Karpas-422 (cell line): ENCODE results near the gene MRPL4. TPM values are rescaled to one million over a fixed set of nuclear protein-coding genes. Genes with fewer than 3 reads are reported as not detected.

ENCODE experiments used
- DNase-seq: peaks from one replicate; pipeline ENCODE4 v3.0.0-alpha.2; 2015
- H2AFZ ChIP-seq: fragments of 200-600 bp; sonication (generic); 2 replicates; pipeline ENCODE4 v1.6.1; 2014; ENCODE audit warnings: antibody characterized with exemption, low read length, mixed read lengths
- H3K27ac ChIP-seq: fragments of 200-600 bp; sonication (generic); 2 replicates; pipeline ENCODE4 v1.5.1; 2014; ENCODE audit warnings: mild to moderate bottlenecking, low read length, moderate library complexity
- H3K27me3 ChIP-seq: fragments of 200-600 bp; sonication (generic); 2 replicates; pipeline ENCODE4 v1.6.1; 2014; ENCODE audit warnings: low read length, mixed read lengths
- H3K36me3 ChIP-seq: fragments of 200-600 bp; sonication (generic); 2 replicates; pipeline ENCODE4 v1.6.1; 2014; ENCODE audit warnings: low read length, mixed read lengths; ENCODE audit not compliant: insufficient read depth
- H3K4me1 ChIP-seq: fragments of 200-600 bp; sonication (generic); 2 replicates; pipeline ENCODE4 v1.6.1; 2014; ENCODE audit warnings: mild to moderate bottlenecking, low read length, mixed read lengths
- H3K4me2 ChIP-seq: fragments of 200-600 bp; sonication (generic); 2 replicates; pipeline ENCODE4 v1.6.1; 2014; ENCODE audit warnings: low read length, low read depth, mild to moderate bottlenecking; ENCODE audit not compliant: poor library complexity, severe bottlenecking
- H3K4me3 ChIP-seq: fragments of 200-600 bp; sonication (generic); 2 replicates; pipeline ENCODE4 v1.5.1; 2014; ENCODE audit warnings: mild to moderate bottlenecking, antibody characterized with exemption, low read length, mixed read lengths
- H3K79me2 ChIP-seq: fragments of 200-600 bp; sonication (generic); 2 replicates; pipeline ENCODE4 v1.6.1; 2014; ENCODE audit warnings: mild to moderate bottlenecking, low read length, mixed read lengths
- H3K9ac ChIP-seq: fragments of 200-600 bp; sonication (generic); 2 replicates; pipeline ENCODE4 v1.6.0; 2014; ENCODE audit warnings: low read length
- H3K9me2 ChIP-seq: fragments of 200-600 bp; sonication (generic), shearing (Covaris generic); replicated peaks from 2 replicates; pipeline ENCODE4 v1.6.0; 2014; ENCODE audit warnings: mild to moderate bottlenecking, low read length, moderate library complexity; ENCODE audit not compliant: insufficient read depth
- H3K9me3 ChIP-seq: fragments of 300-700, 200-600 bp; sonication (generic); 2 replicates; pipeline ENCODE4 v1.6.1; 2014; ENCODE audit warnings: low read length, mixed read lengths
- H4K20me1 ChIP-seq: fragments of 200-600 bp; sonication (generic); 2 replicates; pipeline ENCODE4 v1.6.1; 2014; ENCODE audit warnings: mild to moderate bottlenecking, antibody characterized with exemption, low read length, low read depth; ENCODE audit not compliant: insufficient read depth
- total RNA-seq: library from RNA; depleted of rRNA; stranded (reverse); fragments of >200 nt; shearing (Covaris generic); gene quantifications from 2 replicates; pipeline ENCODE4 v1.2.3, GENCODE V29; 2014; ENCODE audit warnings: low replicate concordance

MRPL4 gene
- total RNA-seq, 1 experiment from 2014 or later = 78.6 TPM

DNA sequence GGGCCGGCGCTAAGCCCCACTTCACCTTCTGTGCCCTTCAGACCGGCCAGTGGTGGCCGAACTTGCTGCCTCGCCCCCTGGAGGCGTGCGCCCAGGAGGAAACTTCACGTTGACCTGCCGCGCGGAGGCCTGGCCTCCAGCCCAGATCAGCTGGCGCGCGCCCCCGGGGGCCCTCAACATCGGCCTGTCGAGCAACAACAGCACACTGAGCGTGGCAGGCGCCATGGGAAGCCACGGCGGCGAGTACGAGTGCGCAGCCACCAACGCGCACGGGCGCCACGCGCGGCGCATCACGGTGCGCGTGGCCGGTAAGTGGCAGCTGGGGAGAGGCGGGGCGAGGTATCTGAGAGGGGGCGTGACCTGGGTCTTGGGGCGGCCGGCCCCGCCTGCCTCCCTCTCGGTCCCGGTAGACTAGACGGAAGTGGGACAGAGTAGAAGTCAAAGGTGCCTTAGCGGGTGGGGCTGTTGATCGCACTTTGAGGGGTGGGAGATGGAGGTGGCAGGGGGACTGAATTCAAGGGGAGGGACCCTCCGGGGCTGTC is 43.4 kb downstream of the MRPL4 start:
- H4K20me1 ChIP-seq = no peaks in the 10 kb centered on the region
- no peaks in the 10 kb centered on the region for H3K27me3 ChIP-seq
- H3K27ac ChIP-seq = no peak overlapping the region
- H3K79me2 ChIP-seq = no peaks in the 10 kb centered on the region
- H3K4me1 ChIP-seq = peaks cover 11% of the 10 kb centered on the region
- peak overlapping the region; percentile 44 for H3K4me2 ChIP-seq
- DNase-seq = peak; percentile 72
- H3K36me3 ChIP-seq = no peaks in the 10 kb centered on the region
- no peaks in the 10 kb centered on the region for H3K9me3 ChIP-seq
- H3K4me3 ChIP-seq = peak overlapping the region; percentile 43; the same call in 1 of the 2 replicates
- peak overlapping the region; percentile 58 for H2AFZ ChIP-seq
- peak overlapping the region; percentile 43; the same call in 1 of the 2 replicates for H3K9ac ChIP-seq
- no peaks in the 10 kb centered on the region for H3K9me2 ChIP-seq

DNA sequence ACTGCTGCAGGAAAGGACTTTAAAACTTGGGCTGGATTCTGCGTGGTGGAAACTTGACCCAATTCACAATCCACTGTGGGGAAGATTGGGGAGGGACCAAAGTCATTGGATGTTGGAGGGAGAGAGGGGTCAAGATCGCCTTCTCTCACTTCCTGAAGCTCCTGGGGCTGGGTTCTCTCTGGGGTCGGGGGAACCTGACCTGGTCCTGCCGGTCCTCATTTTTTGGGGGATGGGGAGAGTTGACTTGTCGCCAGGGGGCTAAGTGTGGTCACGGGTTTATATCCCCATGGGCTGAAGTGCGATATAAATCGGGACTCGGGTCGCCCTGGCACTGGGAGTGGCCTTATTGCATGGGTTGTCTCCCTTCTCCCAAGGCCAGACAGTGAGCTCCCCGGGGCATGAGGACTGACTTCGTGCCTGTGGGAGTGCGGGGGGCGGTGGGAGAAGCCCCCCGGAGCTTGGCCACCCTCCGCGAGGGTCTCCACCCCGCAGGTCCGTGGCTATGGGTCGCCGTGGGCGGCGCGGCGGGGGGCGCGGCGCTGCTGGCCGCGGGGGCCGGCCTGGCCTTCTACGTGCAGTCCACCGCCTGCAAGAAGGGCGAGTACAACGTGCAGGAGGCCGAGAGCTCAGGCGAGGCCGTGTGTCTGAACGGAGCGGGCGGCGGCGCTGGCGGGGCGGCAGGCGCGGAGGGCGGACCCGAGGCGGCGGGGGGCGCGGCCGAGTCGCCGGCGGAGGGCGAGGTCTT is 44.0 kb downstream of the MRPL4 start:
- H3K4me3 ChIP-seq = peak overlapping the region; percentile 43; the same call in 1 of the 2 replicates
- DNase-seq = no peak
- H3K4me1 ChIP-seq = peaks cover 8% of the 10 kb centered on the region
- no peaks in the 10 kb centered on the region for H4K20me1 ChIP-seq
- no peaks in the 10 kb centered on the region for H3K9me2 ChIP-seq
- peak overlapping the region; percentile 43; the same call in 1 of the 2 replicates for H3K9ac ChIP-seq
- H3K27ac ChIP-seq = no peak overlapping the region
- peak overlapping the region; percentile 58 for H2AFZ ChIP-seq
- no peaks in the 10 kb centered on the region for H3K36me3 ChIP-seq
- no peaks in the 10 kb centered on the region for H3K79me2 ChIP-seq
- H3K9me3 ChIP-seq = no peaks in the 10 kb centered on the region
- H3K4me2 ChIP-seq = peak overlapping the region; percentile 44
- no peaks in the 10 kb centered on the region for H3K27me3 ChIP-seq

DNA sequence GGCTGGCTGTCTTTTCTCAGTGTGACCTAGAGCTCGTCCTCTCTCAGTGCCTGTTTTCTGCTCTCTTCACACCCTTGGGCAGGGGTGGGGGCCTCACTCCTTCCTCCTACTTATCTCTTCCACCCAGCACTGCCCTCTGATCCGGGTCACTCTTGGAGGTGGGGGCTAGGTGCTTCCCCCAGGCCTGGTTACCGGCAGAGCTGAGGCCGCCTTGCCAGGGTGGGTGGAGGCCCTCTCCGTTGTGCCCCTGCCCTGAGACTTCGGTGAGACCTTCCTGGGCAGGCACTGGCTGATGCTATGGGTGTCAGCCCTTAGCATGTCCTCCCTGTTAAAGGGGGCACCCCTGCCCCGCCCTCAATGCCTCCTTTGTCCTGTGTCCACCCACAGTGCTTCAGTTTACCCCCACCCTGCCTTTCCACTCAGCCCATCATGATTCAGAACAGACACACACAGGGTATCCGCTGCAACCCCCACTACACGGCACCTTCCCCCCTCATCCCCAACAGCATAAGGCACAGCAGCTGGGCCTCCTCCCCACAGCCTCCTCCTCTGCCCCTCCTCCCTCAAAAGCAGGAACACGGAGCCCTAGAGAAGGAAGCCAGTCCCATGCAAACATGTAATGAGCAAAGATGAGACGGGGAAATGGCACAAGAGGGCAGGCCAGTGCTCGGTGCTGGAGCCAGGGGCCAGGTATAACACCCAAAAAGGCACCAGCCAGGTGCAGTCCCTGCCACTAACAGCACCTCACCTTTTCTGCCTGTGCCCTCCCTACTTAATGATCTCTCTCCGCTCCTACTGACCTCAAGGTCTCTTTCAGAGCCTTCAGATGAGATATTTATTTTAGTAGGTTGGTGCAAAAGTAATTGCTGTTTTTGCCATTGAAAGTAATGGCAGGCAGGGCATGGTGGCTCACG is 47.8 kb downstream of the MRPL4 start:
- no peak overlapping the region for H2AFZ ChIP-seq
- H3K4me1 ChIP-seq = peaks cover 8% of the 10 kb centered on the region
- no peaks in the 10 kb centered on the region for H3K9me3 ChIP-seq
- DNase-seq = no peak
- H3K27ac ChIP-seq = no peak overlapping the region
- no peaks in the 10 kb centered on the region for H3K27me3 ChIP-seq
- H3K79me2 ChIP-seq = no peaks in the 10 kb centered on the region
- H3K4me2 ChIP-seq = no peak overlapping the region
- no peak overlapping the region for H3K9ac ChIP-seq
- H4K20me1 ChIP-seq = no peaks in the 10 kb centered on the region
- H3K4me3 ChIP-seq = no peak overlapping the region
- no peaks in the 10 kb centered on the region for H3K9me2 ChIP-seq
- no peaks in the 10 kb centered on the region for H3K36me3 ChIP-seq

DNA sequence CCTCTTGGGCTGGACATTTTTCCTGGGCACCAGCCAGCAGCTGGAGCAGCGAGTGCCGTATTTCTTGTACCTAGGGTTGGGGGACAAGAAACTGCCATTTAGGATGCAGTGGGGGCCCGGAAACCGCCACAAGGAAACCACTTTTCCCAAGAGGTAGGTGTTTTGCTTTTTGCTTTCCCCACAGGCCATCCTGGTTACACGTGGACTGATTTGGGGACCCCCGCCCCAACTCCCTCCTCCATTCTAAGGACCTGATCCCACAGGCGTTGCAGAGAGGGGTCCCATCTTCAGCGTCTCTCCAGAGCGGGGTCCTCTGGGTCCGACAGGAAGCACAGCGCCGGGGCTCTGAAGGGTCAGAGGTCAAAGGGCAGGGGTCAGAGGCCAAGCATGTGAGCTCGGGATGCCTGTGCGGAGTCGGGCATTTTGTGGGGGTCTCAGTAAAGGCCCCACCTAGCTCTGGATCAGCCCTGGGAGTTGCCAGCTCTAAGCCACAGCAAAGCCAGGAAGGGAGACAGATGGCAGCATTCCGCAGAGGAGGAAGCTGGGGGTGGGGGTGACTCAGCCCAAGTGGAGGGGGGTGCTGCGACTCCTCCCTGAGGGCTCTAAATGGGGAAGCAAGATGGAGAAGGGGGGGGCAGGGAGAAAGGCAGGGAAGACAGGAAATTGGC is 53.3 kb downstream of the MRPL4 start:
- no peaks in the 10 kb centered on the region for H4K20me1 ChIP-seq
- H3K27me3 ChIP-seq = no peaks in the 10 kb centered on the region
- H3K4me2 ChIP-seq = no peak overlapping the region

DNA sequence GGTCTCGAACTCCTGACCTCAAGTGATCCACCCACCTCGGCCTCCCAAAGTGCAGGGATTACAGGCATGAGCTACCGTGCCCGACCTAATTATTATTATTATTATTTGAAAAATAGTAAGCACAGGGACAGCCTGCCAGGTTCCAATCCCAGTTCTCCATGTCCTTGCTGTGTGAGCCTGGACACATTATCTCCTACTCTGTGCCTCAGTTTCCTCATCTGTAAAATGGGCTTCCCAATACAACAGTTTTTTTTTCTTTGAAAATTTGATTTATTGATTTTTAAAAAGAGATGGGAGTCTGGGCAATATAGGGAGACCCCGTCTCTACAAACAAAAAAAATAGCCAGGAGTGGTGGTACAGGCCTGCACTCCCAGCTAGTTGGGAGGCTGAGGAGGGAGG is 54.3 kb downstream of the MRPL4 start:
- H3K9ac ChIP-seq = no peak overlapping the region
- H4K20me1 ChIP-seq = no peaks in the 10 kb centered on the region
- no peak overlapping the region for H3K4me3 ChIP-seq
- H3K4me1 ChIP-seq = no peaks in the 10 kb centered on the region
- H3K36me3 ChIP-seq = no peaks in the 10 kb centered on the region
- H3K27ac ChIP-seq = no peak overlapping the region
- H3K79me2 ChIP-seq = no peaks in the 10 kb centered on the region
- no peak for DNase-seq
- H2AFZ ChIP-seq = no peak overlapping the region
- H3K9me3 ChIP-seq = no peaks in the 10 kb centered on the region
- H3K9me2 ChIP-seq = no peaks in the 10 kb centered on the region
- H3K4me2 ChIP-seq = no peak overlapping the region
- no peaks in the 10 kb centered on the region for H3K27me3 ChIP-seq

More for the DNA sequence above, 53.3 kb downstream of the MRPL4 start:
- H3K4me1 ChIP-seq = no peaks in the 10 kb centered on the region
- no peaks in the 10 kb centered on the region for H3K9me3 ChIP-seq
- no peak overlapping the region for H3K9ac ChIP-seq
- no peak overlapping the region for H3K27ac ChIP-seq
- H2AFZ ChIP-seq = no peak overlapping the region
- H3K9me2 ChIP-seq = no peaks in the 10 kb centered on the region
- H3K36me3 ChIP-seq = no peaks in the 10 kb centered on the region
- H3K79me2 ChIP-seq = no peaks in the 10 kb centered on the region
- no peak overlapping the region for H3K4me3 ChIP-seq
- no peak for DNase-seq

DNA sequence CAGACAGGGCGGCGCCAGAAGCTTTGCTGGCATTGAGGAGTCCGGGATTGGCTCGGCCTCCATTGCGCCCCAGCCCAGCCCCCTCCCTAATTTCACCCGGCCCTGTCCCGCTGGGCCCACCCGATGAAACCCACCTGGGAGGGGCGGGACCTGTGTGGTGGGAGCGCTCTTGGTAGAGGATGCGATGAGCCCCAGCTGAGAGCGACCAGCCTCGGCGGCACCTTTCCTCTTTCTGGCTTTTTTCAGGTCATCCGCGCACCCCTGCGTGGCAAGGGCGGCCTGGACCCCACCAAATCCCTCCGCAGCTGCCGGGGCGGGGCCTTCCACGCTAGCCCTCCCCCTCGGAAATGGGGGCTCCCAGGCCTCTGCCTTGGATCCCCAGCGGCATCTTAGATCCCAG is 57.4 kb downstream of the MRPL4 start, which contains the start of gene ZGLP1:
Gene ZGLP1, minus strand, starts transcription at position 393 of the 400 bp plus-strand sequence.
- Histone ChIP-seq H3K4me1 (peaks cover under 1% of the 10 kb centered on the region; the same call in 1 of the 2 replicates), H3K9me2 (no peaks in the 10 kb centered on the region), H3K4me2 (no peak within 1 kb of the TSS), H2AFZ (no peak within 1 kb of the TSS), H3K9me3 (no peaks in the 10 kb centered on the region), H3K79me2 (peaks cover under 1% of the 10 kb centered on the region; the same call in 1 of the 2 replicates), H3K4me3 (no peak within 1 kb of the TSS), H3K36me3 (no peaks in the 10 kb centered on the region), H3K9ac (no peak within 1 kb of the TSS), H3K27me3 (no peaks in the 10 kb centered on the region), H3K27ac (no peak within 1 kb of the TSS), H4K20me1 (no peaks in the 10 kb centered on the region)
- no peak for DNase-seq
